Colon (tissue), 2 donors: ENCODE data around the gene ANK3.
"Not testable (repeated sequence)": the region's sequence is repeated elsewhere in the genome, so short reads cannot be mapped to it uniquely, and the experiment has no call there.

Experiments
- FAIRE-seq: peaks from 2 replicates; lab custom pipeline; 2012; peaks lifted over from hg19 to GRCh38; lab: Jason Lieb, UNC
- donor health status: control.
- donor health status: control.

Gene ANK3

GRCh38 chr10:60086421-60086820, 303.3 kb downstream of the ANK3 start:
- FAIRE-seq, result no peak

GRCh38 chr10:60082744-60083344, 306.8 kb downstream of the ANK3 start:
- no peak for FAIRE-seq

GRCh38 chr10:60082341-60082740, 307.3 kb downstream of the ANK3 start:
- no peak for FAIRE-seq

GRCh38 chr10:60073781-60074656, 315.7 kb downstream of the ANK3 start:
- FAIRE-seq, result no peak

- FAIRE-seq, result no peak
Observed at GRCh38 chr10:60073397-60073780, 316.3 kb downstream of the ANK3 start.

- no peak for FAIRE-seq
Observed at GRCh38 chr10:60069311-60069710, 320.4 kb downstream of the ANK3 start.

- FAIRE-seq, result no peak
Observed at GRCh38 chr10:60050366-60050765, 339.3 kb downstream of the ANK3 start.

GRCh38 chr10:60048091-60048501, 341.6 kb downstream of the ANK3 start:
- FAIRE-seq, result no peak

- FAIRE-seq, result no peak
Observed at GRCh38 chr10:60045571-60045970, 344.1 kb downstream of the ANK3 start.

- no peak for FAIRE-seq
Observed at GRCh38 chr10:60044971-60045370, 344.7 kb downstream of the ANK3 start.

- no peak for FAIRE-seq
Observed at GRCh38 chr10:60044242-60044641, 345.4 kb downstream of the ANK3 start.

- no peak for FAIRE-seq
Observed at GRCh38 chr10:60043561-60044241, 346.0 kb downstream of the ANK3 start.

GRCh38 chr10:60042914-60043313, 346.8 kb downstream of the ANK3 start:
- no peak for FAIRE-seq

GRCh38 chr10:60042262-60042661, 347.4 kb downstream of the ANK3 start:
- no peak for FAIRE-seq

- FAIRE-seq, result peak; percentile 24
Observed at GRCh38 chr10:60041489-60042133, 348.1 kb downstream of the ANK3 start.

- no peak for FAIRE-seq
Observed at GRCh38 chr10:60040014-60040662, 349.5 kb downstream of the ANK3 start.

- no peak for FAIRE-seq
Observed at GRCh38 chr10:60035984-60036383, 353.7 kb downstream of the ANK3 start.

GRCh38 chr10:60035375-60035774, 354.3 kb downstream of the ANK3 start:
- FAIRE-seq, result not testable (repeated sequence)

- FAIRE-seq, result peak; percentile 49
Observed at GRCh38 chr10:60032723-60033122, 357.0 kb downstream of the ANK3 start.

GRCh38 chr10:60031664-60032063, 358.0 kb downstream of the ANK3 start:
- FAIRE-seq, result no peak

GRCh38 chr10:60031183-60031582, 358.5 kb downstream of the ANK3 start:
- FAIRE-seq, result no peak

- no peak for FAIRE-seq
Observed at GRCh38 chr10:60029475-60029874, 360.2 kb downstream of the ANK3 start.
